Purkinje cell (primary cell): ENCODE results near the gene FGF5. TPM values are rescaled to one million over a fixed set of nuclear protein-coding genes. Genes with fewer than 3 reads are reported as not detected.

ENCODE experiments used
- polyA plus RNA-seq: library from polyadenylated mRNA; unstranded; fragments of >200 nt; fragmentation: Nextera tagmentation; gene quantifications from 2 replicates; pipeline ENCODE4 v1.2.1, GENCODE V29; 2014

The FGF5 gene, protein sequence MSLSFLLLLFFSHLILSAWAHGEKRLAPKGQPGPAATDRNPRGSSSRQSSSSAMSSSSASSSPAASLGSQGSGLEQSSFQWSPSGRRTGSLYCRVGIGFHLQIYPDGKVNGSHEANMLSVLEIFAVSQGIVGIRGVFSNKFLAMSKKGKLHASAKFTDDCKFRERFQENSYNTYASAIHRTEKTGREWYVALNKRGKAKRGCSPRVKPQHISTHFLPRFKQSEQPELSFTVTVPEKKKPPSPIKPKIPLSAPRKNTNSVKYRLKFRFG
- 0.99 and 1.8 TPM in 2 replicates for polyA plus RNA-seq

DNA sequence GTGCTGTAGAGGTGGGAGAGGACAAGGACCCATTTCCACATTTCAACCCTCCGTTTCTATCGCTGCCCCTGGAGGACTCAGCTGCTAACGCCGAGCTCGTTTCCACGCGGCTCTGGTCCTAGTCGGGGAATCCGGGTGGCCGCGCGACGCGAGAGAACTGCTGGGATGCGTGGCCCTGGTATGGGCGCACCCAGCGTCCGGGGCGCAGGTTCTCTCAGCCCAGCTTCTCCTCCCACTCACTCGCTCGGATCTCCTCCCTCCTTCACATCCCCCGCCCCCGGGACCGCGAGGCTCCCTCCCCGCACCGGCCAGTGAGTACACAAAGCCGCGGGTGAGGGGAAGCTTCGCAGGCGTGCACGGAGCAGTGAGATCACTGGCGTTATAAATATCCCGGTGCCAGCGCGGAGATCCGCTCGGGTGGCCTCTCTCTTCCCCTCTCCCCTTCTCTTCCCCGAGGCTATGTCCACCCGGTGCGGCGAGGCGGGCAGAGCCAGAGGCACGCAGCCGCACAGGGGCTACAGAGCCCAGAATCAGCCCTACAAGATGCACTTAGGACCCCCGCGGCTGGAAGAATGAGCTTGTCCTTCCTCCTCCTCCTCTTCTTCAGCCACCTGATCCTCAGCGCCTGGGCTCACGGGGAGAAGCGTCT, at the start of gene FGF5:
Gene FGF5, plus strand, starts transcription at position 412 of the 649 bp plus-strand sequence. Its CDS starts 161 bp downstream, at position 573.

DNA sequence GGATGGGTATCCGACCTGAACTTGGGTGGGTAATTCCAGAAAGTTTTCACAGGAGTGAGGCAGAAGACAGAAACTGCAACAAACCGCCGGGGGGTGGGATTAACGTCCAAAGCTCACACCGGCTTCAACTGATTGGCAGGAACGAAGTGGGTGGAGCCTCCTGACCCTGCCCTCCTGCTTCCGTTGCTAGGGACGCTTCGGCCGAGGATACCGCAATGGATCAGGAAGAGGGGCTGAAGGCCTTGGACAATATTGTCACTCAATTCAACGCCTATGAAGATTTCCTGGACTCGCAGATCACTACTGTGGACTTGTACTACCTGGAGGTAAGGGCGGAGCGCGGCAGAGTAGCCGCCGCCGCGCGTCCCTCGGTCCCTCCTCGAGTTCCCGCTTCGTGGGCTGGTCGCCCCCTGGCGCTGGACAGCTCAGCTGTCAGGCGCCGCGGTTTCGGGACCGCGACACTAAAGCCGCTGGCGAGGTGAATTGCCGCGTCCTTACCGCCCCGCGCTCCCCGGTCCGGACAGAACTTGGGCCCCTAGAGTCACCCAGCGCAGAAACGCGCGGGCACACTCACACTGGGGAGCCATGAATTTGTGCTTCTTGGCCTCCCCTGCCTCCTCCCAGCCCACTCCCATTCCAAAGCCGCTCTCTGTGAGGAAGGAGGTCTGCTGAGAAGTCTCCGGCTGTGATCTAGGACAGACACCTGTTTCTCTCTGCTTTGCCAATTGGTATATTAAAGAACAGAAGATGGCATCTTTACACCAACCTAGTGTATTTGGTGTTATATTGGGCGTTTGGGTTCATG, 69.3 kb downstream of the FGF5 start, which contains the start of gene CFAP299:
Gene CFAP299, plus strand, starts transcription at position 177 of the 805 bp plus-strand sequence.

Other genes starting within 250 kb of the FGF5 start
- 0.67 and 1.2 TPM in 2 replicates for gene ANTXR2, start 193.4 kb upstream of the FGF5 start, polyA plus RNA-seq
- gene PRDM8, start 69.2 kb upstream of the FGF5 start, polyA plus RNA-seq = 0.43 and 2.6 TPM in 2 replicates
- gene CFAP299, start 69.1 kb downstream of the FGF5 start, polyA plus RNA-seq = 4.9 and 16.1 TPM in 2 replicates